ENCODE measurements around the gene P3H1.

P3H1 gene

DNA sequence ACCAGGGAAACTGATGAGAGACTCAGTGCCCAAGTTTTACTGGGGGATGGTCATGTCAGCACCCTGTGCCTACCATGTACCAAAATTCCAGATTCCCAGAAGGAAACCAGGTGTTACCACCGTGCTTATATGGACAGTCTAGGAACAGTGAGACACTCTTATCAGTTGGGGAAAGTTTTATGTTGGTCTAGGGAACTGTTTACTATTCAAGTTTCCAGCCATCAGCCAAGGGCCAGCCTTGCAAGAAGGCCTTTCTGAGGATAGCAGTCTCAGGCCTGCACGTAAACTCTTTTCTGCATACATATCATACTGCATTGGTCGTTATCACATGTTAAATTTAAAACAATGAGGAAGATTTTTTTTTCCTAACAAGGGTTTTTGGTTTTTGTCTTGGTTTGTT is 30.6 kb upstream of the P3H1 start:
- TF ChIP-seq, protein P1, sequence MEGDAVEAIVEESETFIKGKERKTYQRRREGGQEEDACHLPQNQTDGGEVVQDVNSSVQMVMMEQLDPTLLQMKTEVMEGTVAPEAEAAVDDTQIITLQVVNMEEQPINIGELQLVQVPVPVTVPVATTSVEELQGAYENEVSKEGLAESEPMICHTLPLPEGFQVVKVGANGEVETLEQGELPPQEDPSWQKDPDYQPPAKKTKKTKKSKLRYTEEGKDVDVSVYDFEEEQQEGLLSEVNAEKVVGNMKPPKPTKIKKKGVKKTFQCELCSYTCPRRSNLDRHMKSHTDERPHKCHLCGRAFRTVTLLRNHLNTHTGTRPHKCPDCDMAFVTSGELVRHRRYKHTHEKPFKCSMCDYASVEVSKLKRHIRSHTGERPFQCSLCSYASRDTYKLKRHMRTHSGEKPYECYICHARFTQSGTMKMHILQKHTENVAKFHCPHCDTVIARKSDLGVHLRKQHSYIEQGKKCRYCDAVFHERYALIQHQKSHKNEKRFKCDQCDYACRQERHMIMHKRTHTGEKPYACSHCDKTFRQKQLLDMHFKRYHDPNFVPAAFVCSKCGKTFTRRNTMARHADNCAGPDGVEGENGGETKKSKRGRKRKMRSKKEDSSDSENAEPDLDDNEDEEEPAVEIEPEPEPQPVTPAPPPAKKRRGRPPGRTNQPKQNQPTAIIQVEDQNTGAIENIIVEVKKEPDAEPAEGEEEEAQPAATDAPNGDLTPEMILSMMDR (IDR thresholded peaks at IDR 0.05) = no peak

DNA sequence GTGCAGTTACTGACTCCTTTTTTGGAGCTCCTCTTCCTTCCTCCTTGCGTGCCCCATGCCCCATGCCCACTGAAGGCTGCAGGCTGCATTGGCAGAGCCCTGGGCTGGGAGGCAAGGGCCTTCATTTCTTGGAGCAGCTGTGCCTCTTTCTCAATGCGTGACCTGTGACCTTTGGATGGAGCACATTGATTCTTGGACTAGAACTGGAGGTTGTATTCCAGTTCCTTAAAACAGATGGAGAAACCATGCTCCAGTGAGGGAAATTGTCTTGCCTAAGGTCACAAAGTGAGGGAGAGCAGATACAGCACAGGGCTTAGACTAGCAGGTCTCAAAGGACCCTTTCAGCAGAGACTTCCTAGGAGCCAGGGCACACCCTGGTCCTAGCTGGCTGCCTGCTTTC is 27.0 kb upstream of the P3H1 start:
- TF ChIP-seq, protein P1 (IDR thresholded peaks at IDR 0.05) = no peak

DNA sequence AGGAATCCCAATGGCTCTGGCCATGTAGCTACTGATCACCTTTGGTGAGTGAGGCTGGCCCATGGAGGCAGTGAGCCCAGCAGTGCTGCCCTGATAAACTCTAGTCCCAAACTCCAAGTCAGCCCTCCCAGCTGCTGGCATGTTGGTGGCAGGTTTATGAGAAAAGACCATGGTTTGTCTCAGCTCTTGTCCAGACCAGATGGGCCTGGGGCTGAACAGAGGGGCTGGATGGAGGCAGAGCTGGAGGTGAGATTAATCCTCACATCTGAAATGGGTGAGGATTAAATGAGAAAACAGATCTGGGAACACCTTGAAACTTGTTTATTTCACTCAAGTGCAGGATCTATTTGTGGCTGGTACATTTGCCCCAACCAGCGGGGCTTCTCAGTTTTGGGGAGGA is 21.2 kb upstream of the P3H1 start:
- TF ChIP-seq, protein P1 (IDR thresholded peaks at IDR 0.05) = no peak

DNA sequence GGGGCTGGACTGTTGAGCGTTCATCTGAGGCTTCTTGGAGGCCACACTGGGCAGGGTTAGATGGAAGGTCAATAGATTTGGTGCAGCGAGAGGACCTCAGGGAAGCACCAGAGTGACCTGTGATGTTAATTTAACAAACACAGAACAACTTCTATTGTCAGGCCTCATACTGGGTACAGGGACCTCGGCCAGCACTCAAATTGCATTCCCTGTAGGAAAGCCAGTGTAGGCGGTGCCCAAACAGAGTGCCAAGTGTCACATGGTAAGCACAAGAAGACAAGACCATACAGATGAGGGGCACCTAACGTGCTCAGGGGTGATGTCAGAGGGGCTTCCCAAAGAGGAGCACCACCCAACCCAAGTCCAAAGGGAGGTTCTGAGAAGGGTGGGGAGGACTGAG is 19.3 kb upstream of the P3H1 start:
- TF ChIP-seq, protein P1 (IDR thresholded peaks at IDR 0.05) = no peak

DNA sequence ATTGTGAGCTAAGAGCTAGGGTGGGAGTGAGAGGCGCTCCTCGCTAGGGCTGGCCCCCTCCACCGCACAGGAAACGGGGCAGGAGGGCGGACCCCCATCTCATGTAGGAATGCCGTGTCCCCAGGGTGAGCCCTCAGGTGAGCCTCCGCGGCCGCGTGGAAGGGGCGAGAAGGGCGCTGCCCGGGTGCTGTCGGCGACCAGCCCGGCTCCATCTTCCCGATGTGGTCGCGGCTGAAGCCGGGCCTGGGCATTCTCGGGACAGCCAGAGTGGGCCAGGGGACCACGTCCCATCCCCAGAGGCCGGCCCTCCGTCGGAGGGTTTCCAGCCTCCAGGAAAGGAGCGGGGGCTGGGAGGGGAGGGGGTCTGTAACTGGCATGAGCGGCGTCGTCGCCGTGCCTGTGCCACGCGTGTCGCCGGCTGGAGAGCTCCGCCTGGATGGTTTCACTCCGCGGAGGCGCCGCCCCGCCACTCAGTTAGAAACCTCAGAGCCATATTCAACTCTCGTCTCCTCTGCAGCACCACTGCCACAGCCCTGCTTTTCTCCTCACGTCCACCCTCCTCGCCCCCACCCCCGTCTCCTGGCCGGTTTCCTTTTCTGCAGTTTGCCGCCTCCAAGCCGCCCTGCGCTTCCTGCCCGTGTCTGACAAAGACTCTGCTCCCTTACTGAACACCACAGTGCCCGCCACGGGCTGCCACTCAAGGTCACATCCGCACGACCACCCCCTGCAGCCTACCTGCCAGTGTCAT is 18.3 kb upstream of the P3H1 start, which contains the start of gene TMEM269:
Gene TMEM269, plus strand, starts transcription at position 46 of the 748 bp plus-strand sequence. CDS start 4,903 bp downstream, outside the sequence.
- TF ChIP-seq, protein P1 (IDR thresholded peaks at IDR 0.05) = no peak

DNA sequence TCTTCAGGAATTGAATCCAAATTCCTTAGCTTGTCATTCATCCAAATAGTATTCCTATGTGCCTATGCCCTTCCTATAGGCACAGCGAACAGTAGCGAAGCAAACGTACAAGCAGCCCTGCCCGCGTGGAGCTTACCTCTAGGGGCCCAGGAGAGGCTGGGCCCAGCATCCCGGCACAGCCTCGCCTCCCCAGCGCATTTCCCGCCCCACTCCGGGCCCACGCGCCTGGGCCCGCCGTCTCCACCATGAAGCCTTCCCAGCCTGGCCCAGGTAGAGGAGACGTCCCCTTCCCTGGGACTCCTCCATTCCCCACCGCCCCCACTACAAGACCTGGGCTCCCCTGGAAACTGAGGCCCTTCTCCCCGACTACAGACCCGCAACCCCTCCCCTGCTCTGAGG is 17.7 kb upstream of the P3H1 start:
- TF ChIP-seq, protein P1 (IDR thresholded peaks at IDR 0.05) = no peak

DNA sequence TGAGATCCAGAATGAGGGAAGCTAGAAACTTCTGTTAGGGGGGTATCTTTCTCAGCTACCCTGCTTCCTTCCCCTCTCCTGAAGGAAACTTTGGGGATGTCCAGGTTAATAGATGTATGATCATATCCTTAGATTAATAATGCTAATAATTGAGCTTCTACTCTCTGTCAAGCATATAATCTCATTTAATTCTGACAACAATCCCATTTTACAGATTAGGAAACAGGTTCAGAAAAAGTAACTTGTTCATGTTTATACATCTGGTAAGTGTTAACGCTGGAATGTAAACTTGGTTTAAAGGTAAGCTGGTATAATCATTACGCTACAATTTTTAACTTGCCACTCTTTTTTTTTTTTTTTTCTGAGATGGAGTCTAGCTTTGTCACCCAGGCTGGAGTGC is 16.3 kb upstream of the P3H1 start:
- TF ChIP-seq, protein P1 (IDR thresholded peaks at IDR 0.05) = no peak
